Psoas muscle (tissue), 8 donors: ENCODE data around the gene OR8U1. TPM values are rescaled to one million over a fixed set of nuclear protein-coding genes. Genes with fewer than 3 reads are reported as not detected.

Experiments
- ATAC-seq, 4 donors: fragments of 200-7000 bp; cut with Tn5 transposase; one replicate each; pipeline ENCODE4 v1.9.1; 2020; ENCODE audit warnings: moderate library complexity in 3 of 4, mild to moderate bottlenecking in 2 of 4
- DNase-seq, 2 donors: peaks; one replicate each; pipeline ENCODE4 v3.0.0-alpha.2; 2020
- H3K27ac ChIP-seq: fragments of 200-600 bp; one replicate; pipeline ENCODE4 v1.8.0; 2022
- H3K27me3 ChIP-seq, 3 donors: fragments of 200-600 bp in 1 of 3; one replicate each; pipeline versions ENCODE4 v1.6.1 to v1.8.0; 2013 to 2022; ENCODE audit warnings: low read length in 2 of 3, mild to moderate bottlenecking in 2 of 3, moderate library complexity in 1 of 3; ENCODE audit not compliant: insufficient read depth in 3 of 3
- H3K36me3 ChIP-seq, 2 donors: fragments of 200-600 bp in 1 of 2; one replicate each; pipeline versions ENCODE4 v1.6.1 to v1.8.0; 2013 to 2022; ENCODE audit warnings: low read depth in 1 of 2, mild to moderate bottlenecking in 1 of 2, moderate library complexity in 1 of 2; ENCODE audit not compliant: insufficient read depth in 1 of 2
- H3K4me1 ChIP-seq: fragments of 200-600 bp; one replicate; pipeline ENCODE4 v1.8.0; 2022
- H3K4me3 ChIP-seq: fragments of 200-600 bp; one replicate; pipeline ENCODE4 v1.8.0; 2022; ENCODE audit warnings: mild to moderate bottlenecking
- H3K9me3 ChIP-seq: fragments of 200-600 bp; one replicate; pipeline ENCODE4 v1.8.0; 2022
- CTCF ChIP-seq: fragments of 200-600 bp; IDR thresholded peaks from one replicate; pipeline ENCODE4 v1.8.0; 2022; ENCODE audit warnings: antibody characterized with exemption
- WGBS, 3 donors: extraction: QIAGEN DNeasy Blood & Tissue Kit; methylation state at CpG; one replicate each; pipeline versions ENCODE4 v1.1.6 to v1.1.7; 2013; 5-methylcytosine and 5-hydroxymethylcytosine counted together
- intact Hi-C, 2 donors: fragments of 100-400 bp; cut with DNase I; formaldehyde crosslinking; loops; one replicate each; pipeline versions ENCODE4 v1.11.0 to v1.14.2; 2022
- long read RNA-seq, 2 donors: library from polyadenylated mRNA; unstranded; transcript quantifications; one replicate each; pipeline ENCODE4 v2.0.0, GENCODE V29; 2021
- polyA plus RNA-seq, 3 donors: library from polyadenylated mRNA; stranded (reverse); fragments of 200-250 nt; gene quantifications; one replicate each; pipeline ENCODE4 v1.2.3, GENCODE V29; 2013
- total RNA-seq, 4 donors: library from RNA; stranded (reverse); fragmentation: NEBNext Ultra II Directional in 2 of 4; extraction: Animal tissue kit (Norgen Biotek cat#: 25700) in 2 of 4; gene quantifications; one replicate each; pipeline versions ENCODE4 v1.2.1 to v1.2.4, GENCODE V29; 2021 to 2023
- donor health status: healthy with polysubstance abuse.
- donor health status: DM: no; HTN: no; CAD: no; lungs with moderate emphysema.
- donor health status: Bipolar disorder and iron deficiency.
- donor health status: healthy.
- donor health status: DM: yes; HTN: yes; CAD: no.
- donor health status: DM: no; HTN: no; CAD: no.
- donor health status: DM: no; HTN: no; CAD: no.
- donor health status: DM: yes; HTN: yes; CAD: no.

Gene OR8U1
- total RNA-seq, result not detected
- not detected for polyA plus RNA-seq
- long read RNA-seq, donor 1, result 0 reads
- long read RNA-seq, donor 2, result 0 reads

GRCh38 chr11:56375324-56375723 is at the start of gene OR8U1:
Gene OR8U1, plus strand, starts transcription at chr11:56375624. Its CDS starts 0 bp downstream, at chr11:56375624.
- H3K9me3 ChIP-seq, result no peaks in the 10 kb centered on the region
- DNase-seq (no peak), ATAC-seq (no peak)
- no peak within 1 kb of the TSS for H3K27ac ChIP-seq
- 70 to 81% (median 75%) methylated on average over 2 of the region's 2 CpGs for WGBS, 3 donors
- no peak within 1 kb of the TSS for H3K4me3 ChIP-seq
- no peaks in the 10 kb centered on the region for H3K36me3 ChIP-seq
- no peaks in the 10 kb centered on the region for H3K27me3 ChIP-seq
- TF ChIP-seq CTCF, result no peak
- H3K4me1 ChIP-seq, result no peaks in the 10 kb centered on the region
- intact Hi-C loops, result no loop called here

DNA sequence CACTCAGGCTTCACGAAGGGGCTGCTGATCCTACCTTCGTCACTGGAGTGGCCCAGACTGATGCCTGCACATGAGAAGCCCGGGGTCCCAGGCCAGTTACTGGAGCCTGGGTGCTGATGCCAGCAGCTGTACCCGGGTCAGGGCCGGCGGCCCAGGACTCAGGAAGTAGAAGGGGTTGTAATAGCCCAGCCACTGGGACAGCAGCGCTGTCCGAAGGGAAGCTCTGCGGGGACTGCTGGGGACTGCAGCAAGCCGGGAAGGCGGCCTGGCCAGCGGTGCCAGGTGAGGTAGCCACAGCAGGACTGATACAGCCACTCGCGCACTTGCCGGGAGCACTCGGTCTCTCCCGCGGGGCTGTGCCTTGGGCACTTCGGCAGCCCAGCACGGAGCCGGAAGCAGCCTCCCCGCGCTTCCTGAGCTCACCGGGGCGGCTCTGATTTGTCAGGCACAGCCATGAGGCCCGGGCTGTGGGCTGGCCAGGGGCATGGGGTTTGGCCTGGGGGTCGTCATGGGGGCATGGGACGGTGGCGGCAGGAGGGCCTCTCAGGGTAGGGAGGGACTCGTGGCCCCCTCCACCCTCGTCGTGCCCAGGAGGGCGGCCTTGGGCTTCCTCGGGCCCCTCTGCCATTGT is 43.4 kb upstream of the OR8U1 start:
- Histone ChIP-seq H3K27me3 (no peaks in the 10 kb centered on the region), H3K4me3 (no peak overlapping the region), H3K9me3 (no peaks in the 10 kb centered on the region), H3K27ac (no peak overlapping the region), H3K36me3 (no peaks in the 10 kb centered on the region), H3K4me1 (no peaks in the 10 kb centered on the region)
- ATAC-seq (no peak), DNase-seq (no peak)
- intact Hi-C loops, result no loop called here
- TF ChIP-seq CTCF, result no peak
- WGBS, 3 donors, result 83 to 91% (median 85%) methylated on average over 34 of the region's 34 CpGs

DNA sequence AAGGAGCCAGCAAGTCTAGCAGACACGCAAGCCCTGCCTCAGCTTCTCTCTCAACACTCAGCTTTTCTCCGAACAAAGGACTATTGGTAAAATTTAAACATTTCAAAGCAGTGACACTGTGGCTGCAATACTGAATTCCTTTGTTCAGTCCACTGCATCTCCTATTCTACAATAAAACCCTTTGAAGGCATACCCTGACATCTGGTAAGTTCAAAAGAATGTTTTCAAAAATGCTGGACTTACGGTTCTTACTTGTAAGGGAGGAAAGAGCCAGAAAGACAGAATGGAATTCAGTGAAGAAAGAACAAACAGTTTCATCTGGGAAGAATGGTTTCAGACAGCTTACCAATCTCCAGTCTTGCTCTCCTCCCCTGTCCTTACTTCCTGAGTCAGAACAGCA is 42.3 kb upstream of the OR8U1 start:
- no peak for TF ChIP-seq CTCF
- no peaks in the 10 kb centered on the region for H3K9me3 ChIP-seq
- H3K36me3 ChIP-seq, result no peaks in the 10 kb centered on the region
- intact Hi-C loops, result no loop called here
- no peaks in the 10 kb centered on the region for H3K4me1 ChIP-seq
- H3K4me3 ChIP-seq, result no peak overlapping the region
- no peaks in the 10 kb centered on the region for H3K27me3 ChIP-seq
- DNase-seq, result no peak
- no peak for ATAC-seq
- no peak overlapping the region for H3K27ac ChIP-seq
- 69 to 76% (median 75%) methylated on average over 3 of the region's 3 CpGs for WGBS, 3 donors

DNA sequence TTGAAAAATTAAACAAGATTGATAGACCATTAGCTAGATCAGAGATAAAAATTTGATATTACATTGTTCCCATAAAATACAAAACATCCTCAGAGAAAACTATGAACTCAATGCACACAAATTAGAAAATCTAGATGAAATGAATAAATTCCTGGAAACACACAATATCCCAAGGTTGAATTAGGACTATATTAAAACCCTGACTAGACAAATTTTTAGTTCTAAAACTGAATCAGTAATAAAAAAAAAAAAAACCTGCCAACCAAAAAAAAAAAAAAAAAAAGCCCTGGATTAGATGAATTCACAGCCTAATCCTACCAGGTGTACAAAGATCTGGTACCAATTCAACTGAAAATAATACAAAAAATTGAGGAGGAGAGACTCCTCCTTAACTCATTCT is 35.1 kb upstream of the OR8U1 start:
- Histone ChIP-seq H3K4me3 (no peak overlapping the region), H3K4me1 (no peaks in the 10 kb centered on the region), H3K27ac (no peak overlapping the region), H3K9me3 (peaks cover 5% of the 10 kb centered on the region), H3K27me3 (no peaks in the 10 kb centered on the region), H3K36me3 (no peaks in the 10 kb centered on the region)
- no peak for DNase-seq
- TF ChIP-seq CTCF, result no peak
- intact Hi-C loops, result no loop called here
- no peak for ATAC-seq

- ATAC-seq, result no peak
- H3K4me1 ChIP-seq, result no peaks in the 10 kb centered on the region
- no peaks in the 10 kb centered on the region for H3K27me3 ChIP-seq
- no peak for DNase-seq
- no peak for TF ChIP-seq CTCF
- intact Hi-C loops, result no loop called here
- H3K36me3 ChIP-seq, result no peaks in the 10 kb centered on the region
- no peak within 1 kb of the TSS for H3K27ac ChIP-seq
- no peak within 1 kb of the TSS for H3K4me3 ChIP-seq
- no peaks in the 10 kb centered on the region for H3K9me3 ChIP-seq
- 78 to 91% (median 85%) methylated on average over 1 of the region's 1 CpG for WGBS, 3 donors
Measured at GRCh38 chr11:56345739-56346138, 29.7 kb upstream of the OR8U1 start, which contains the start of gene OR8K1. Gene OR8K1, plus strand, starts transcription at chr11:56346039. Its CDS starts 0 bp downstream, at chr11:56346039.
